ENCODE data around the gene STUB1.

Gene STUB1

GRCh38 chr16:644556-644955 lies 35.7 kb upstream of the STUB1 start:
- no peak for DNase-seq (ENCODE audit: low read depth in 2 of 2, low spot score in 1 of 2)

- DNase-seq (ENCODE audit: low read depth in 2 of 2, low spot score in 1 of 2) = no peak
Measured at GRCh38 chr16:645852-646678, 34.1 kb upstream of the STUB1 start.

DNA sequence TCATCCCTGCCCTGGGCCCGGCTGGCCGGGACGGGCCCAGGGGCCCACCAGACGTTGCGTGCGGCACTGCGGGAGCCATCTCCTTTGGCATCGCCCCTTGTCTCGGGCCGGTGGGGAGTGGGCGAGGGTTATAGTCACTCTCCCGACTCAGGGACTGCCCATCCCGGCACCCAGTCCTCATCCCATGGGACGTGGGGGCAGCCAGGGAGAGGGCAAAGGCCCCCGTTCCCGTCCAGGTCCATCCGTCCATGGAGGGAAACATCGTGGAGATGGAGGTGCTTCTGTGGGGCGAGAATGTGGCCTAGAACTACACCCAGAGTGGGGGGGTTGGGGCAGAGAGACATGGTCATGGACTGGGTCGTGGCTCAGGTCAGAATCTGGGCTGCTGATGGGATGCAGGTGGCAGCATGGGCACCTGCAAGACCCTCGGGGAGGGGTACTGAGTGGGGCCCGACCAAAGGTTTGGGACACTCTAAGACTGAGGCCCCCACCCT lies 33.5 kb upstream of the STUB1 start:
- DNase-seq (ENCODE audit: low read depth in 2 of 2, low spot score in 1 of 2) = no peak

DNA sequence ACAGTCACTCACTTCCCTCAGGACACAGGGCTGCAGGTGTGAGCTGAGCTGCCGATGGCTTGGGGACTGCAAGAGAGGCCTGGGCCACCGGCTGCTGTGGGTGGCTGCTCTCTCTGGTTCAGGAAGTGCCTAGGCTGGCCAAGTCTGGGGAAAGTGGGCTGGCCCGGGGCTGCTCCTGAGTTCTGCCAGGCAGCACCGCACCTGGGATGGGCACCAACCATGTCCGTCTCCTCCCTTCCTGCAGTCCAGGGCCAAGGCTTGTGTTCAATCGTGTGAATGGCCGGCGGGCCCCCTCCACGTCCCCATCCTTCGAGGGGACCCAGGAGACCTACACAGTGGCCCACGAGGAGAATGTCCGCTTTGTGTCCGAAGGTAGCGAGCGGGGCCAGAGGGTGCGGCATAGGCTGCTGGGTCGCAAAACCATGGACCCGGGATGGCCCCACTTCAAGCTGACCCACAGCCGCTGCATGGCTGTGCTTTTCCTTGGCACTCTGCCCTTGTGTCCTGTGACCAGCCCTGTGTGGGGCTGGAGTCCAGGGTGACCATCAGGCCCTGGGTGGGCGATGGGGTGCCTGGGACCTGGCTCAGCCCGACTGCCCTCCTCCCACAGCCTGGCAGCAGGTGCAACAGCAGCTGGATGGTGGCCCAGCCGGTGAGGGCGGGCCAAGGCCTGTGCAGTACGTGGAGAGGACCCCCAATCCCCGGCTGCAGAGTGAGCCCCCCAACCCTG lies 32.9 kb upstream of the STUB1 start:
- no peak for DNase-seq (ENCODE audit: low read depth in 2 of 2, low spot score in 1 of 2)

DNA sequence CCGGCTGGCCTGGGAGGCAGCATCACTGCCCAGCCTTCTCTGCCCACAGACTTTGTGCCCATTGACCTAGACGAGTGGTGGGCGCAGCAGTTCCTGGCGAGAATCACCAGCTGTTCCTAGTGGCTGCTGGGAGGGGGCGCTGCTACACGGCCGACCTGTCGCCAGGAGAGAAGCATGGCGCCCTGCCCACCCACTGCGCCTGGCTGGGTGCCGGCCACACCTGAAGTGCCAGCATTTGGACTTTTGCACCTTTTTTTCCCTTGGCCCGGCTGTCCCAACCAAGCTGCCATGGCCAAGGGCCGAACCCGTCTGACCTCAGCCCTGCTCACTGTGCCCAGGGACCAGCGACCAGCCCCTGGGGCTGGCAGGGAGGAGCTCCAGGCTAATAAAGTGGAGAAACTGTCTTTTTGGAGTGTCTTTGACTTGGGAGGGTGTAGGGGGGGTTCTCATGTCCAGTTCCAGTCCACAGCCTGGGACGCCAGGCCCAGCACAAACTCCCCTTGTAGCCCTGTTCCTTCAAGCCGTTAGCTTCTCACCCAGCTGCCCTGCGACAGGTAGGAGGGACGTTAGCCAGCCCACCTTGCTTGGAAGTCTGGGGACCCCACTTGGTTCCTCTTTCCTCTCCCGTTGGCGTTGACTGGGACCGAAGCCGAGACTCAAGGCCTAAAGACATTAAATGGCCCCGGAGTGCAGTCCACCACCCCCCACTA lies 32.0 kb upstream of the STUB1 start:
- DNase-seq (ENCODE audit: low read depth in 2 of 2, low spot score in 1 of 2) = no peak

- peak; percentile 75 to 86 for DNase-seq (ENCODE audit: low read depth in 2 of 2, low spot score in 1 of 2)
Measured at GRCh38 chr16:648781-649589, 31.2 kb upstream of the STUB1 start, which contains the start of gene WDR90. WDR90 (plus strand) TSS chr16:649365; CDS start chr16:649417, 52 bp downstream.

DNA sequence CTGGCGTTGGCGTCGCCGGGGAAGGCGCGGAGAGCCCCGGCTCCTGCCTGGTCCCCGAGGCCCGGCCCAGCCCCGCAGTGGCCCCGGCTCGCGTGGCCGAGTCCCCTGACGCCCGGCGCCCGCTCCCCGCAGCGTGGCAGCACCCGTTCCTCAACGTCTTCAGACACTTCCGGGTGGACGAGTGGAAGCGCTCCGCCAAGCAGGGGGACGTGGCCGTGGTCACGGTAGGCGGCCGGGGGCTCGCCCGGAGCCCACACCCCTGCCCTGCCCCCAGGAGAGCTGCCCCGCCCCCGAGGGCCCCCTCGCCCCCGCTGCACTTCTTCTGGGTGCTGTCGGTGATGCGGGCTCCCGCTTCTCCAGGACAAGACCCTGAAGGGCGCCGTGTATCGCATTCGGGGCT lies 30.6 kb upstream of the STUB1 start:
- DNase-seq (ENCODE audit: low read depth in 2 of 2, low spot score in 1 of 2) = no peak

DNA sequence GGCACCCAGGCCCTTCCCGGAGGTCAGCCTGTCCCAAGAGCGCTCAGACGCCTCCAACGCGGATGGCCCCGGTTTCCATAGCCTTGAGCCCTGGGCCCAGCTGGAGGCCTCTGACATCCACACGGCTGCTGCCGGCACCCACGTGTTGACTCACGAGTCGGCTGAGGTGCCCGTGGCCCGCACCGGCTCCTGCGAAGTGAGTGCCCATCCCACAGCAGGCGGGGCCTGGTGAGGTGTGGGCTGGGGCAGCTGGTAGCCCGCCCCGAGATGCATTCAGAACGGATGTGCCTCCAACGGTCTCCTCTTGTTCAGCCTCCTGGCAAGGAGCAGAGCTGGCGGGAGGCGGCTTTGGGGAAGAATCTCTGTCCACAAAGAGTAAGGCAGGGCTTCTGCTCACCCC lies 28.4 kb upstream of the STUB1 start:
- no peak for DNase-seq (ENCODE audit: low read depth in 2 of 2, low spot score in 1 of 2)

DNA sequence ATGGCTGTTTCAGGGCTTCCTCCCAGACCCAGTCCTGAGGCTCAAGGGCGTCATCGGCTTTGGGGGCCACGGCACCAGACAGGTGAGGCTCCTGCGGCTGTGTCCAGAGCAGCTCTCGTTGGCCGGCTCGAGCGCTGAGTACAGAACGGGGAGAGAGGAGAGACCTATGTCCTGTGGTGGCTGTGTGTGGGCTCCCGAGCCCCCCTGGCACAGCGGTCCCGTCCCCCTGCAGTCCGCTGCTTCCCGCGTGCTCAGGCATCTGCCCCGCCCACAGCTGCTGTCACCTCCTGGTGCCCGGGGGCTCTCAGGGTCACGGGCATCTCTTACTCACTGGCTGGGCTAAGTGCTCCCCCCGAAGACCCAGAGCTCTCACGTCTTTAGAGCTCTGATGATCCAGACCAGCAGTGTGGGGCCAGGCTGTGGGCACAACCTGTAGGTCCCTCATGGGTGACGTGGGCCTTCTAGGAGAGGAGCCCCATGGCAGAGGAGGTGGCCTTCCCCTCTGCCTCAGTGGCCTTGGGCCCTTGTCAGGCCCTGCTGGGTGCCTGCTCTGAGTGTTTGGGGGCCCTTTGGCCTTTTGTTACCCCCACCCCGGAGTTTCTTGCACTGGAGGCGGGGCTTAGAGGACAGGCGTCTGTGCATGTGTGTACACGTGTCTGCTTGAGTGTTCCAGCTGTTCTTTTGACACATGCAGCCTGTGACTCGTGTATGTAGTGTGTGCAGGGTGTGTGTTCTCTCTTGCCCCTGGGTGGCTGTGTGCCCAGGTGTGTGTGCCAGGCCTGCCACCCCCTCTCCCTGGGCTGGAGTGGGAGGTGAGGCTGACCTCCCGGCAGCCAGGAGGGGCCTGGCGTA lies 27.5 kb upstream of the STUB1 start:
- no peak for DNase-seq (ENCODE audit: low read depth in 2 of 2, low spot score in 1 of 2)

DNA sequence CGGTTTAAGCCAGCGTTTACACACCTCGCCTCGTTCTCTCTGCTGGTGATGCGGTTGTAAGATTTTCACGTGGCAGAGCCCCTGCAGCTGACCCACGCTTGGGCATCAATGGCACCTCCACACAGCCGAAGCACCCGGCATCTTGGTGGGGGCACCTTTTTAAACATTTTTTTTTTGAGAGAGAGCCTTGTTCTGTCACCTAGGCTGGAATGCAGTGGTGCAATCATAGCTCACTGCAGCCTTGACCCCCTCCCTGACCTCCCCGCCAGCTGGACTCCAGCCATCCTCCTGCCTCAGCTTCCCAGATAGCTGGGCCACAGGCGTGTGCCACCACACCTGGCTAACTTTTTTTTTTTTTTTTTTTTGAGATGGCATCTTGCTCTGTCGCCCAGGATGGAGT lies 26.2 kb upstream of the STUB1 start:
- no peak for DNase-seq (ENCODE audit: low read depth in 2 of 2, low spot score in 1 of 2)

DNA sequence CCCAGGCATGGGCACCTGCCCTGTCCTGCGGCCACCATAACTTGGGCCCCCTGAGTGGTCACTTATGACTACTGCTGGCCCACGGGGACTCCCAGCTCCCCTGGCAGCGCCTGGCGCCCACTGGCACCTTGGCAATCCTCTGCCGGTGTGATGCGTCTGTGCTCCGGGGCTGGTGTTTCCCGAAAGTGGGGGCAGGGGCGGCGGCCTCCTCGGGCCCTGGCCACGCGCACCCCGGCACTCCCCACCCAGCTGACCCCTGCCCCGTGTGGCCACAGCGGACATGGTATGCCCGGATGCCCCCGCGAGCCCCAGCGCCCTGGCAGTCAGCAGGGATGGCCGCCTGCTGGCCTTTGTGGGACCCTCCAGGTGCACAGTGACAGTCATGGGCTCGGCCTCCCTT lies 22.7 kb upstream of the STUB1 start:
- DNase-seq (ENCODE audit: low read depth in 2 of 2, low spot score in 1 of 2) = no peak

- no peak for DNase-seq (ENCODE audit: low read depth in 2 of 2, low spot score in 1 of 2)
Measured at GRCh38 chr16:658679-659571, 21.3 kb upstream of the STUB1 start.

DNA sequence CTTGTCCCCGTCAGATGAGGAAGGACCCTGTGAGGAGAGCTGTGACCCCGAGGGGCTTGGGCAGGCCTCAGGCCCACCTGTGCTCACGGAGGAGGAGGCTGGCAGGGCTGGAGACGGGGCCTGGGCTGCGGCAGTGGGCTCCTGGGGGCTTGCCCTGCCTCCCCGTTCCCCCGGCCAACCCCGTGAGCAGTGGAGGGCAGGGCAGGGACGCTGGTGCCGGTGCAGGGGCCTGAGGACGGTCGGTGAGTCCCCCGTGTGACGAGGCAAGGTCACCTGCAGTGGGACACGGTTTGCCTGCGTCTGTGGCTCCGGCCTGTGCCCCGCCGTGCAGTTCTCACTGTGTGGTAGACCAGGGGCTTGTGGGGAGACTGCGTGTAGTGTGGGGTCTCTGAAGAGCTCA lies 20.6 kb upstream of the STUB1 start:
- no peak for DNase-seq (ENCODE audit: low read depth in 2 of 2, low spot score in 1 of 2)

DNA sequence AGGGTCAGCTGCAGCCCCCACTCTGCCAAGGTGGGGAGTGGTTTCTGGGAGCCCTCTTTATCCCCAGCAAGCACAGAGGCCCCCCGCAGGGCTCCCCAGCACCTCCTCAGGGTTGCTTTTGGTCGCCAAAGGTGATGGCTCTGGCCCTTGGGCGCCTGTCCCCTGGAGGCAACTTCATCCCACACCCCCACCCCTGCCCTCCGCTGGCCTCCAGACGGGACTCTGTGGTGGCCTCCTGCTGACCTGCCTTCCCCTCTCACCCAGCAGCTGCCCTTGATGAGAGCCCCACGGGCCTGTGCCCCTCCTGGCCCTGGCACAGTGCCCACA lies 20.1 kb upstream of the STUB1 start:
- no peak for DNase-seq (ENCODE audit: low read depth in 2 of 2, low spot score in 1 of 2)

- peak in 1 of 2 donors; percentile 41 for DNase-seq (ENCODE audit: low read depth in 2 of 2, low spot score in 1 of 2)
Measured at GRCh38 chr16:660459-661183, 19.6 kb upstream of the STUB1 start.

DNA sequence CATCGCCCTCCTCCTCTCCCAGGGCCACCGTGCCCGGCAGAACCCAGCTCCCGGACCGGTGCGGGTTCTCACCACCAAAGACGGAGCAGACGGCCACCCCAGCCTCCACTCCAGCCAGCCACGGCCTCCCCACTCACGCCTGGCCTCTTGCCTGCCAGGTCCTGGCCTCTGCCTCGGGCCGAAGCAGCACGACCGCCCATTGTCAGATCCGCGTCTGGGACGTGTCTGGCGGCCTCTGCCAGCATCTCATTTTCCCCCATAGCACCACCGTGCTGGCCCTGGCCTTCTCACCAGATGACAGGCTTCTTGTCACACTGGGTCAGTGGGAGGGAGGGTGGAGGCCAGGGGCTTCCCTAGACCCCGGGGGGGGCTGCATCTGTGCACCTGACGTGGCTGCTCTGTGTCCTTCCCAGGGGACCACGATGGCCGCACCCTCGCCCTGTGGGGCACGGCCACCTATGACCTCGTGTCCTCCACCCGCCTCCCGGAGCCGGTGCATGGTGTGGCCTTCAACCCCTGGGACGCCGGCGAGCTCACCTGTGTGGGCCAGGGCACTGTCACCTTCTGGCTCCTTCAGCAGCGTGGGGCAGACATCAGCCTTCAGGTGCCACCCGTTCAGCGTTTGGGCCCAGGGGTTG lies 18.9 kb upstream of the STUB1 start:
- DNase-seq (ENCODE audit: low read depth in 2 of 2, low spot score in 1 of 2) = no peak

- DNase-seq (ENCODE audit: low read depth in 2 of 2, low spot score in 1 of 2) = no peak
Measured at GRCh38 chr16:662095-662494, 18.1 kb upstream of the STUB1 start.

DNA sequence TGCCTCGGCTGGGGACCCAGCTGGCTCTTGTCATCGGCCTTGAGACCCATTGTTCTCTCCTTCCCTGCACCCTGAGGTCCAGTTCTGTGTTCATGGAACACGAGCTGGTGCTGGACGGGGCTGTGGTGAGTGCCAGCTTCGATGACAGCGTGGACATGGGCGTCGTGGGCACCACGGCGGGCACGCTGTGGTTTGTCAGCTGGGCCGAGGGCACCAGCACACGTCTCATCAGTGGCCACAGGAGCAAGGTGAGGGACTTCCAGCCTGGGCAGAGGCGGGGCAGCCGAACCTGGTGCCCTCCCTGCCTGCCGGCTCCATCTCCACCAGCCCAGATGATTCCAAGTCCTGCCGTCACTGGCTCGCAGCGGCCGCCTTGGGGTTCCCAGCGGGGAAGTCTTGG lies 17.6 kb upstream of the STUB1 start:
- no peak for DNase-seq (ENCODE audit: low read depth in 2 of 2, low spot score in 1 of 2)

All from stimulated activated CD8-positive, alpha-beta memory T cell treated with anti-CD3 and anti-CD28 coated beads, Interleukin-4, amount 100 ng/mL, for 1 hour (primary cell).